Mucosa of descending colon (tissue), 3 donors: ENCODE data around the gene TMEM141. TPM values are rescaled to one million over a fixed set of nuclear protein-coding genes. Genes with fewer than 3 reads are reported as not detected.

Source experiments
- ATAC-seq: fragments of 200-7000 bp; cut with Tn5 transposase; one replicate; pipeline ENCODE4 v1.9.1; 2020; ENCODE audit warnings: mild to moderate bottlenecking, moderate library complexity
- DNase-seq, 3 donors: peaks; one replicate each; pipeline ENCODE4 v3.0.0-alpha.2; 2020
- H3K36me3 ChIP-seq: fragments of 200-600 bp; one replicate; pipeline ENCODE4 v1.8.0; 2021; ENCODE audit warnings: low read depth, mild to moderate bottlenecking
- H3K4me1 ChIP-seq: fragments of 200-600 bp; one replicate; pipeline ENCODE4 v1.8.0; 2021; ENCODE audit warnings: low read depth, mild to moderate bottlenecking
- H3K4me3 ChIP-seq: fragments of 200-600 bp; one replicate; pipeline ENCODE4 v1.8.0; 2021; ENCODE audit warnings: mild to moderate bottlenecking
- H3K9me3 ChIP-seq: fragments of 200-600 bp; one replicate; pipeline ENCODE4 v1.8.0; 2021; ENCODE audit warnings: mild to moderate bottlenecking
- CTCF ChIP-seq: fragments of 200-600 bp; IDR thresholded peaks from one replicate; pipeline ENCODE4 v1.8.0; 2022; ENCODE audit warnings: antibody characterized with exemption, mild to moderate bottlenecking
- intact Hi-C, 2 donors: fragments of 100-400 bp; cut with DNase I in 1 of 2; cut with micrococcal nuclease in 1 of 2; formaldehyde crosslinking; loops; one replicate each; pipeline versions ENCODE4 v1.11.0 to v1.11.1; 2022; cut with DNase I, micrococcal nuclease
- total RNA-seq, 3 donors: library from RNA; stranded (reverse); fragmentation: NEBNext Ultra II Directional in 2 of 3; extraction: Animal tissue kit (Norgen Biotek cat#: 25700) in 2 of 3; gene quantifications; one replicate each; pipeline versions ENCODE4 v1.2.1 to v1.2.4, GENCODE V29; 2021 to 2023
- donor health status: DM: no; HTN: no; CAD: no; lungs with moderate emphysema.
- donor health status: DM: no; HTN: no; CAD: no.
- donor health status: DM: no; HTN: yes; CAD: no.

The TMEM141 gene
- total RNA-seq, 3 donors from 2014 or later, result 110 to 373 (median 127) TPM

GRCh38 chr9:136807281-136808074, 16.3 kb downstream of the TMEM141 start, which contains the start of gene RABL6:
RABL6 (plus strand) TSS chr9:136807948; CDS start chr9:136808197, 249 bp downstream.
- H3K36me3 ChIP-seq, result peaks cover 4% of the 10 kb centered on the region
- H3K9me3 ChIP-seq, result no peaks in the 10 kb centered on the region
- ATAC-seq (peak; percentile 92), DNase-seq (peak; percentile 76 to 88 (median 84))
- no peak for TF ChIP-seq CTCF
- peaks cover 30% of the 10 kb centered on the region for H3K4me1 ChIP-seq
- intact Hi-C loops, result no loop called here
- H3K4me3 ChIP-seq, result peak within 1 kb of the TSS; percentile 93

- H3K9me3 ChIP-seq, result no peaks in the 10 kb centered on the region
- peaks cover 4% of the 10 kb centered on the region for H3K36me3 ChIP-seq
- no peak for TF ChIP-seq CTCF
- peak in 1 of 3 donors; percentile 69 for DNase-seq
- H3K4me3 ChIP-seq, result peak overlapping the region; percentile 93
- peak; percentile 38 for ATAC-seq
- intact Hi-C loops, result no loop called here
- H3K4me1 ChIP-seq, result peaks cover 30% of the 10 kb centered on the region
Observed at GRCh38 chr9:136808075-136808805, 17.1 kb downstream of the TMEM141 start.

- no peak for TF ChIP-seq CTCF
- Histone ChIP-seq H3K4me3 (peak overlapping the region; percentile 93), H3K4me1 (peaks cover 30% of the 10 kb centered on the region), H3K36me3 (peaks cover 4% of the 10 kb centered on the region), H3K9me3 (no peaks in the 10 kb centered on the region)
- peak; percentile 3 for ATAC-seq
- intact Hi-C loops, result no loop called here
- DNase-seq, result no peak
Observed at GRCh38 chr9:136808806-136809158, 17.6 kb downstream of the TMEM141 start.

- DNase-seq (no peak), ATAC-seq (no peak)
- TF ChIP-seq CTCF, result no peak
- Histone ChIP-seq H3K36me3 (peaks cover 4% of the 10 kb centered on the region), H3K9me3 (no peaks in the 10 kb centered on the region), H3K4me1 (peaks cover 7% of the 10 kb centered on the region), H3K4me3 (no peak overlapping the region)
- intact Hi-C loops, result no loop called here
Observed at GRCh38 chr9:136814725-136815421, 23.7 kb downstream of the TMEM141 start.

GRCh38 chr9:136815422-136815782, 24.3 kb downstream of the TMEM141 start:
- no peak for DNase-seq
- ATAC-seq, result no peak
- H3K4me1 ChIP-seq, result peaks cover 2% of the 10 kb centered on the region
- peaks cover 4% of the 10 kb centered on the region for H3K36me3 ChIP-seq
- intact Hi-C loops, result no loop called here
- no peak overlapping the region for H3K4me3 ChIP-seq
- H3K9me3 ChIP-seq, result no peaks in the 10 kb centered on the region
- TF ChIP-seq CTCF, result no peak
